Urothelium cell line (cell line): ENCODE results near the gene MSRB2.
"Not testable (repeated sequence)": the region's sequence is repeated elsewhere in the genome, so short reads cannot be mapped to it uniquely, and the experiment has no call there.

ENCODE experiments used
- DNase-seq: peaks from one replicate; pipeline ENCODE4 v3.0.0; 2011; ENCODE audit warnings: low spot score, mixed read lengths
- FAIRE-seq: peaks from 2 replicates; lab custom pipeline; 2011; peaks lifted over from hg19 to GRCh38; lab: Jason Lieb, UNC

MSRB2 gene

DNA sequence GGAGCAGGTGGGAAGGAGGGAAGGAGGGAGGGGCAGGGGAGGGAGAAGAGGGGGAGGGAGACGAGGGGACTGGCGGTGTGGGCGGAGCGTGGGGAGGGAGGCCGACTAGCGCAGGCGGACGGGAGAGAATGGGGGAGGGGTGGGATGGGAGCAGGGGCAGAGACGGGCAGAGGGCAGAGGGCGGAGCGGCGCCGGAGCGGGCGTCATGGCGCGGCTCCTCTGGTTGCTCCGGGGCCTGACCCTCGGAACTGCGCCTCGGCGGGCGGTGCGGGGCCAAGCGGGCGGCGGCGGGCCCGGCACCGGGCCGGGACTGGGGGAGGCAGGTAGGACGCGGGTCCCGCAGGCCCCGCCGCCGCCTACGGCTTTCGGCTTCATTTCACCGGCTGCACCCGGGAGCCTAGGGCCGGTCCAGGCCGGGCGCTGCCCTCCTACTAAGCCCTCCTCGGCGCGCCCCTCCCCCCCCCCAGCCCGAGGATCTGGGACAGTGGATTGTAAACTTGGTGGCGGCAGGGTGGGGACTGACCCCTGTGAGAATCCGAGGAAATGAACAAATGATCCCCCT, at the start of gene MSRB2:
Gene MSRB2, plus strand, starts transcription at position 176 of the 562 bp plus-strand sequence. Its CDS starts 30 bp downstream, at position 206.
- FAIRE-seq (peak; percentile 97), DNase-seq (peak; percentile 96)

DNA sequence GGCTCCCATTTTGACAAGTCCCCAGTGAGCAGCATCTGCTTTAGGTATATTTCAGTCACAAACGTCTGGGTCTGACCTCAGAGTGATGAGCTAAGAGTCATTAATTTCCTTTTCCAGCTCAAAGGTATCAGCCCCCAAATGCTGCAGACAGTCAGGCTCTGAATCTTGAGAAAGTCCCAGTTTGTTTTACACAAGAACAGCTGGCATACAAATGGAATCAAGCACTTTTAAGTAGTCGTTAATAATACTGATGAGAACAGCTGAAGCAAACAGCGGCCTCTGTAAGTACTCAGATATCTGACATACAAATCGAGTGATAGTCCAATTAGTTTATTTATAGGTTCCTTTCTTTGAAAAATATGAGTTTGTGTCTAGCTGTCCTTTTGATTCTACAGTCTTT, 49.4 kb upstream of the MSRB2 start:
- DNase-seq (no peak), FAIRE-seq (no peak)

DNA sequence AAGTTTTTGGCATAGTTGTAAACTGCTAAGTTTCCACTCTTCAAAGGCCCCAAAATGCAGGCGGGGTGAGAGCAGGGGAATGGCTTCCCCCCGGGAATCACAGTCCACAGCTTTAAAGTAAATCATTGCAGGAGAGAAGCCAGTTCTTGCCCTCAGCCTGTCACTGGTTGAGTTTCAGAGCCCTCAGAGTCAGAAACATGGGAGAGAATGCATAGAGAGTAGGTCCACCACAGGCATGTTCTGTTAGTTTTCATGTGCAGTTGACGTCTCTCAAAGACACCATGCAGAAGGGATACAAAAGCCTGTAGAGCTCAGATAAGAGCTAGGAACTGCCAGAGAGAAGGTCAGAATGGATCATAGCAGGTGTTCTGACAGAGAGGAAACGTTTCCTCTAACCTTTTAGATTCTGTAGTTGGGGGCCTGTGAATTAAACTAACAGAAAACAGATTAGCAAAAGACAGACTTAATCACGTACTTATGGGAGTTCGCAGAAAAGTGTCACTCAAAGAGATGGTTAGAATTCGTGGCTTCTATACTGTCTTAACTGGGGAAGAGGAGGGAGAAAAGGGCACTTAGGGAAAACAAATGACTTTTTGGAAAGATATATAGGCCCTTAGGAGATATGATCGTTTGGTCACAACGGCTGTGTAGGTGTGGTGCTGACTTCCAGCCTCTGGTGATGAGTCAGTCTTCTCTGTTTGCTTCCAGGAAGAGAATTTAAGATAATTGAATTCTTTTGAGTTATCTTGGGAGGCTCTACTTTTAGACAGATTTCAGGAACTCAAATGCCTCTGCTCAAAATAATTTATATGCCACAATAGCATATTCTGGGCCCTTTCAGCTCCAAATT, 48.0 kb upstream of the MSRB2 start:
- DNase-seq = no peak
- FAIRE-seq = no peak

DNA sequence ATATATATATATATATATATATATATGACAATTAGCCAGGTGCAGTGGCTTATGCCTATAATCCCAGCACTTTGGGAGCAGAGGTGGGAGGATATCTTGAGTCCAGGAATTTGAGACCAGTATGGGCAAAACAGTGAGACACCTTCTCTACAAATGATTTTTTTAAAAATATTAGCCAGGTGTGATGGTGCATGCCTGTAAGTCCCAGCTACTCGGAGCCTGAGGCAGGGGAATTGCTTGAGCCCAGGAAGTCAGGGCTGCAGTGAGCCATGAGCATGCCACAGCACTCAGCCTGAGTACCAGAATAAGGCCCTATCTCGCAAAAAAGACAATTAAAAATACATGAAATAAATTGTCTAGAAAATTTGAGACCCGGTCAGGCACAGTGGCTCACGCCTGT, 47.2 kb upstream of the MSRB2 start:
- DNase-seq (no peak), FAIRE-seq (no peak)

DNA sequence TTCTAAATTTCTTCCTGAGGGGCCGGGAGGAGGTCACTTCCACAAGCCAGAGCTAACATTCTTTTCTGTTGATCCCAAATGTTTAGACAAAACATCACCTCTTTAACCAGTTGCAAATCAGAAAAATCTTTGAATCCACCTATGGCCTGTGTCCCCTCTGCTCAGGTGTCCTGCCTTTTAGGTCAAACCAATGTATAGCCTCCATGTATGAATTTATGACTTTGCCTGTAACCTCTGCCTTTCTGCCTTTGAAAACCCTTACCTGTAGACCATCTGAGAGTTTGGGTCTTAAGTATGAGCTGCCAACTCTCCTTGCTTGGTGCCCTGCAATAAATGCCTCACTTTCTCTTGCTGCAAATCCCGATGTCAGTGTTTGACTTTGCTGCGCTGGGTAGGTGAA, 44.1 kb upstream of the MSRB2 start:
- no peak for DNase-seq
- FAIRE-seq = no peak

DNA sequence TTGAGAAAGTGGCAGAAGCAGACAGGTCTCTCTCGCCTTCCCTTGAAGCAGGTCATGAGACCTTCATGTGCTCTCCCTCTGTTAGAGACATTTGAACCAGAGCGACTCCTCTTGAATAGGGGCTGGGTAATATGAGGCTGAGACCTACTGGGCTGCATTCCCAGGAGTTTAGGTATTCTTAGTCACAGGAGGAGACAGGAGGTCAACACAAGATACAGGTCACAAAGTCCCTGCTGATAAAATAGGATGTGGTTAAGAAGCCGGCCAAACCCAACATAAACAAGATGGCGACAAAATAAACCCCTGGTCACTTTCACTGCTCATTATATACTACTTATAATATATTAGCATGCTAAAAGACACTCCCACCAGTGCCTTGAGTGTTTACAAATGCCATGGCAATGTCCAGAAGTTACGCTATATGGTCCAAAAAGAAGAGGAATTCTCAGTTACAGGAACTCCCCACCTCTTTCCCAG, 43.5 kb upstream of the MSRB2 start:
- DNase-seq = no peak
- FAIRE-seq = no peak

DNA sequence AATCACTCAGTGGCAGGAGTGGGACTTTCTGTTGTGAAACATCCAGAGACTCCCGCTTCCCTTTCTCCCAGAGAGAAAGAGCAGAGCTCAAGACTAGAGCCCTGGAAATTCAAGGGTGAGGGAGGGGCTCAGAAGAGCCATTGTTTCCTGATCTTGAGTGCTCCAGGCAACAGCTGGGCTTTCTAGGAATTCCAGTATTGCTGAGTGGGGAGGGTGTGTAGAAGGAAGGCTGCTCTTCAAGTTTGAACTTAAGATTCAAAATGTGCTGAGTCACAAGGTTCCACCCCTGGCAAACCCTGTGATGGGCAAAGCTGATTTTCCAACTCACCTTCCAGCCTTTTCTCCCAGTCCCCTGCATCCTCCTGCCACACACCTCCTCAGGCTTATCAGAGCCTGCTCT, 42.3 kb upstream of the MSRB2 start:
- FAIRE-seq = no peak
- no peak for DNase-seq

DNA sequence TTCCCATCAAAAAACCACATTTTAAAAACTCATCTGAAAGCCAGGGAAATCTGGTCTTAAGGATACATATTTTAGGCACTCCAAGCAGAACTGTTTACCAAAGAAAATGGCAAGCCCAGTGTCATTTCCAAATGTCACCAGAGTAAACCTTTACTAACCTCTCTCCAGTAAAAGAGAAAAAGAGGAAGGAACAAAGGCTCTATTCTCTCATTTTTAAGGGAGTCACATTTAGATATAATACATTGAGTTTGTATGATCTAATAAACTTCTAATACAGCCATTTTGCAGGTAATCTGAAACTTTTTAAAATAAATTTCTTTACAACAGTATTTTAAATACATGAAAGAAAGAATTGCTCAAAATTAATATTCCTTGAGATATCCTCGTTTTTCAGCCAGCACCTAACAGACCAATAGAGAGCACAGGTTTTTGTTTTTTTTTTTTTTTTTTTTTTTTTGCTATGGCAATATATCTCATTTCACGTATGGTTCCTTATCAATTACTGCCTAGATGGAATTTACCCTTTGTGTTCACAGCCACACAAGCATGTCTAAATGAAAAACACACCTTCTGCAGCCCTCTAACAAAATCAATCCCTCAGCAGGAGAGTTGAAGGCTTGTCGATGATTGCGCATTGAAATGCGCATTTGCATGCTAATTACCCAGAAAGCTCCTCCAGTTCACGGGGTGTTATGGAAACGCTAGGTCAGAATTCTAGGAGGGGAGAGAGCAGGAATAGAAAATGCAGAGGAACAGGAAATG, 39.8 kb upstream of the MSRB2 start:
- no peak for FAIRE-seq

DNA sequence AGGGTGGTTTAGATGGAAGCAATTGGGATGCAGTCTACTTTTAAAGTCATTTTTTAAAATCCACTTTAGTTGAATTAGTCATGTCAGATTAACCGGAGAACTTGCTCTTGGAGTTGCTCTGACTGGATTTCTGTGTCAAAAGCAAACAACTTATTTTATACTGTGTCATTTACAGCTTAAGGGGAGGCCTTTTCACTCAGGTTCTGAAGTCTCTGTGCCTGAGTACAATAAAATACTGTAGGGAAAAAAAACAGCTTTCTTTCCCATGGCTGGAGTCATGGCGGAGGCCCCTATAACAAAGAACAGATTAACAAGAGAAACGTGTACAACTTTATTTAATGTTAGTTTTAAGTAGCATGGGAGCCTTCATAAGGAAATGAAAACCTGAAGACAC, 39.2 kb upstream of the MSRB2 start:
- no peak for DNase-seq
- FAIRE-seq = no peak

More for the DNA sequence above, 39.8 kb upstream of the MSRB2 start:
- no peak for DNase-seq

DNA sequence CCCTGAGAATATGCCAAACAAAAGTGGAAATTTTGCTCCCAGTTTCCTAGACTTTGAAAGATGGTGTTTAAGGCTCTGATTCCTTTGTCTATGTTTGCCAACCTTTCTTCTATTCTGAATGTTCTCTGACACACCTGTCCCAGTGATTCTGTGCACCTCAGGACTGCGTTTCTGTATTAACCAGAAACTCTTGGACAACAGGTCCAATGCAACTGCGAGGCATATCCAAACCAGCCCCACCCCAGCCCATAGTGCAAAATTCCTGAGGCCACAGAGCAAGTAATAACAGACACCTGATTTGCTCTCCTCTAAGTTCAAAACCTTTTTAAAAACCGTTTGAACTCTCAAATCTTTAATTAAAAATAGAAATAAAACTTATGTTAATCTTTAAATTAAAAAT, 37.0 kb upstream of the MSRB2 start:
- FAIRE-seq = no peak
- no peak for DNase-seq

DNA sequence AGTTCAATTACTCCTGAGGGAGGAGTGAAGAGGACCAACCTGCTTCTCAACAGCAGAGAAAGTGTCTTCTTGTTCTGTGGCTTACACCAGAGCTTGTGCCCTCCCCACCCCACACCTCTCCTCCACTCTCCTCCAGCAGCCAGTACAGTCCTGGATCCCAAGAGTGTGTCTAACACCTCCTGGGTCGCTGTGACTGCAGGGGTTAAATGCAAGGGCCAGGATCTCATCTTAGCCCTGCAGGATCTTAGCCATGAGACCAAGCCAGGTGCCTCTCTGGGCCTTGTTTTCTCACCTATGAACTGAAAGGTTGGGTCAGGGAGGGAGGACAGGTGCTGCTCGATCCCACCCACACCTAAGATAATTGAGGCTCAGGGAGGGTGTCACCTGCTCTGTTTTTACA, 34.5 kb upstream of the MSRB2 start:
- FAIRE-seq (no peak), DNase-seq (no peak)

DNA sequence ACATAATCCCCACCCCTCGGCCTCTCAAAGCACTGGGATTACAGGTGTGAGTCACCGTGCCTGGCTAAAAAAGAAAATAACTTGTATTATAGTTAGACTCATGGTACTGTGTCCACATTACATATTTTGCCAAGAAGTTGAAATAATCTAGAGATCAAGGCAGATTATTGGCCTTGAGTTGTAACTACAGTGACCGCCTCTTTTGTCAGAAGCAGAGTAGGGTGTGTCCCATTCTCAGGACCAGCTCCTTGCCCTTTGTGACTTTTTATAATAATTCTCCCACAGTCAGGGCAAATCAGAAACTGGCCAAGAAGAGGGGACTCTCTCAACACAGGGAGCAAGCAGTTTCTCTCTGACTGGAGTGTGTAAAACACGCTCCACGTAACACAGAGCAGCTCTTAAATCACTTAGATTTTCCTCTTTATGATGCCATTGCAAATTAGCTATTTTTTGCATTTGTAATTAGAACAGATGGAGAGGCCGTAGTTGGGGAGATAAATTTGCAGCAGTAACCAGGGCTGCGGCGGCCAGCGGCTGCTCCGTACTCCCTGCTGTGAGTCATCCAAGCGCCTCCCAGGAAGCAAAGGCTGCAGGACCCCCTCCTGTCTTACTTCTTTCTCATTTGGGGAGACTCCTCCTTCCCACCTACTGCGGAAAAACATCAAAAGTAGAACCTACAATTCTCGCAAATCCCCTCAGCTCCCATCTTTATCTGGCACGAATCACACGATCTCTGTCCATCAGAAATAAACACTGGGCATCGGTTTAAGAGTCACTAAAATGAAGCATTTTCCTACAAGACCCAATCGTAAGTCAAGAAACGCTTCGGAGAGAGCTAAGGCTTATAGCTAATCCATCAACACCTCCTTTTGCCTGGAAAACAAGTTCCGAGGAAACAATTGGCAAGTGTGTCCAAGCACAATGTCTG, 32.1 kb upstream of the MSRB2 start:
- no peak for FAIRE-seq
- no peak for DNase-seq

DNA sequence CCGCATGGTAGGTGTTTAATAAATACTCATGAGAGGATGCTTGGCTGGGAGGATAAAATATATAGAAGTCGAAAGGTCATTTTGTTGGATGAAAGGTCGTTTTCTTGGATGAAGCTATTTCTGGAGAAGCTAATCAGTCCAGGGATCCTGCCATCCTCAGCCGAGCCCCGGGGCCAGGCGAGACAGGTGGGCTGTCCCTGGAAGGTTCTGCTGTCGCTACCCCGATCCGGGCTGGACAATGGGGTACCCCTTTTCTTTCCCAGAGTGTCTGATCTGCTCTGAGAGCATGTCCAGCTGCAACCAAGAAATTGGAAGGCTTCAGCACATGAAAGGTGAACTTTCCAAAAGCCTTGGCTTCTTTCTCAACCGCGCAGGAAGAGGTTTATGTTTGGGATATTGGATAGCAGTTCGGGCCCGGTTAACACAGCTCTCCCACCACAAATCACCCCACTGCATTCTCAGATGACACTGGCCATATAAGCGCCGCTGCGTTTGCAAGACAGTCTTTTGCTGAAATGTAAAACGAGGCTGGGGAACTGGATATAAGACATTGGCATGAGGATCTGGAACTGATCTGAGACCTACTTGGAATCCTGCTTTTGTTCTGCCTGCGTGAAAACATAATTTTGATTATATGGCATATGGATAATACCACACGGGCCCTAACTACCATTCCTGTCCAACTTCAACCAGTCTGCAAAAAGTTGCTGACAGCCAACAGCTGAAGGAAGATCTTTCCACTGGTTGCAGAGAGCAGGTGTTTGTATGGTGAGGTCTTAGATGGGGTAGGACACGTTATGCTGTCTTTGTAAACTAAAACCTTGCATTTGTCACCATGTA, 31.2 kb upstream of the MSRB2 start:
- DNase-seq (no peak), FAIRE-seq (no peak)

DNA sequence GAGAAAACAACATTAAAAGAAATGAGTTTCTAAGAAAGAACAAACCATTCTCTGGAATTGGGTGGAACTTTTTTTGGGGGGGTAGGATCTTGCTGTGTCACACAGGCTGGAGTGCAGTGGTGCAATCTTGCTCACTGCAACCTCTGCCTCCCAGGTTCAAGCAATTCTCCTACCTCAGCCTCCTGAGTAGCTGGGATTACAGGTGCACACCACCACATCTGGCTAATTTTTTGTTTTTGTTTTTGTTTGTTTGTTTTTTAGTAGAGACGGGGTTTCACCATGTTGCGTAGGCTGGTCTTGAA, 30.6 kb upstream of the MSRB2 start:
- not testable (repeated sequence) for DNase-seq, FAIRE-seq

DNA sequence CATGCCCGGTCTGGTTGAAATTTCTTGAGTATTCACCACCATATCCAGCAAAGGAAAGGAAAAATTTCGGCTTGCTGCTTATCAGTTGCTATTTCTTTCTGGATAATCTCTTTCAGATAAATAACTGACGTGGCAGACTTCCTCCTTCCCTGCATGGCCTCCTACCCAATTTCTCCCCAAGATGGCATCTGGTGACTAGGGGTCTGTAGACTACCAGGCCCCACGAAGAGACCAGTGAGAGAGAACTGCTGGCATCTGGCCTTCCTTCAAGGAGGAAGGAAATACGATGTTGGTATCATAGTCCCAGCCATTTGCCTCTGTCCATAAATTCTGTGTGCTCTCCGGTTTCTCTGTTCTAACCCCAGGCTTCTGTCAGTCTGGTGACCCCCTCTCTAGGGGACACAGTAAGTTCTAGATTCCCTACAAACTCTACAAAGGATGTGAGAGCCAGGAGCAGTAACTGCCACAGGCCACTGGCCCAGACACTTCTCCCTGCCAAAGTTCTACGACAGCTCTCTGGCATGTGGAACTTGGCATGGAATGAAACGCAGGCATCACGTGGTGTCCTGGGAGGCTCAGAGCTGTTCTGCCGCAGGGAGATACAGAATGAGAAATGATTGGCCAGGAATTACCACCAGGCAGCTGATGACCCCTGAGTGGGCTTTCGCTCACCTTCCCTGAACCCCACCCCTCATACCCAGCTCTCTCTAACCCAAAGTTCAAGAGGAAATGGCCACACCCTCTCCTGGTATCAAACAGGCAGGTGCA, 30.0 kb upstream of the MSRB2 start:
- FAIRE-seq = no peak
- DNase-seq = peak; percentile 83

DNA sequence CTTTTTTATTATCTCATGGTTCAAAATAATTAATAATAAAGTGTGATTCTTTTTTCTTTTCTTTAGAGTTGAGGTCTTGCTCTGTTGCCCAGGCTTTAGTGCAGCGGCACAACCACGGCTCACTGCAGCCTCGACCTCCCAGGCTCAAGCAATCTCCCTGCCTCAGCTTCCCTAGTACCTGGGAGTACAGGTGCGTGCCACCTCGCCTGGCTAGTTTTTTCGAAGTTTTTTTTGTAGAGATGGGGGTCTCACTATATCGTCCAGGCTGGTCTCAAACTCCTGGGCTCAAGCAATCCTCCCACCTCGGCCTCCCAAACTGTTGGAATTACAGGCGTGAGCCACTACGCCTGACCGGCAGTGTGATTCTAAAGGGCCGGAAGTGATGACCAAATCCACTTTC, 28.0 kb upstream of the MSRB2 start:
- DNase-seq = no peak
- no peak for FAIRE-seq

DNA sequence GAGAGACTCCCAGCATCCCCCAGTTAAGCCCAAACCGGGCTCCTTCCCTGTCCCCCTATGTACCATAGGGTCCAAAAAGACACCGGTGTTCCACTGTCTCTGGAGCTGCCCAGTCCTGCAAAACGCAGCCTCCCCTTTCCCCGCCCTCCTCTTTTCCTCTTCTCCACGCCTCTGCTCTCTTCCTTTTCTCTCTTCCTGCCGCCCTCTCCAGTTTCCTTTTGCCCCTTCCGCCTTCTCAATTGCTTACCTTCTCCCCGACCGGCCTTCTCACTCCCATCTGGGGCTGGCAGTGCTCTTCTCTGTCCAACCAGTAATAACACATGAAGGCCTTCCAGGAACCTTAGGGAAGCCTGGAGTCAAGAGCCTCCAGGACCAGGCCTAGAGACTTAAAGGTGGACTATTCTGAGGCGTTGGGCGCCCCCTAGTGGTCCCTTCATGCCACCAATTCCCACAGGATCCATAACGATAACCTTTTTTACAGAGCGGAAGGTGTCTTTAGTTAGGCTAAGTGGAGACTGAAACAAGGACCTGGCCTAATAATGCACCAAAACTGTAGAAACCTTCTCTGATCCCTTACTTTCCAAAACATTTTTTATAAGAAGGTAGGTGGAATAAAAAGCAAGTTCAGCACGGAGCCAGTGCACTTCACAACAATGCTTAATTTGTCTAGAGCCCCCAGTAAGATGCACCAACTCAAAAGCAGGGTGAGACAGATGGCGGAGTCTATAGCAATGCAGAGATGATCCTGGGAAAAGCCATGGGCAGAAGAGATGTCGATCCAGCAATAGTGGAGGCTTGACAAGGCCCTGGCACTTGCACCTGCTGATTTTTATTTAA, 27.2 kb upstream of the MSRB2 start:
- FAIRE-seq (no peak), DNase-seq (peak; percentile 62)
